Thymus (tissue), 11 donors: ENCODE measurements around the gene MLX. TPM values are rescaled to one million over a fixed set of nuclear protein-coding genes. Genes with fewer than 3 reads are reported as not detected.

Experiments
- DNase-seq, 9 donors: peaks; one replicate each; pipeline ENCODE4 v3.0.0-alpha.2; 2013; ENCODE audit warnings: low spot score in 9 of 9, low read depth in 6 of 9, missing footprints in 1 of 9
- H3K27ac ChIP-seq, 2 donors: one replicate each; pipeline ENCODE4 v1.5.1; 2013; ENCODE audit warnings: control low read depth in 1 of 2, low read depth in 1 of 2, low read length in 1 of 2, mild to moderate bottlenecking in 1 of 2, moderate library complexity in 1 of 2
- H3K27me3 ChIP-seq, 2 donors: one replicate each; pipeline ENCODE4 v1.5.1; 2013; ENCODE audit warnings: low read length in 1 of 2; ENCODE audit not compliant: control insufficient read depth in 2 of 2, insufficient read depth in 1 of 2
- H3K36me3 ChIP-seq, 2 donors: one replicate each; pipeline ENCODE4 v1.5.1; 2013; ENCODE audit warnings: low read length in 1 of 2, mild to moderate bottlenecking in 1 of 2, moderate library complexity in 1 of 2; ENCODE audit not compliant: control insufficient read depth in 2 of 2, insufficient read depth in 2 of 2
- H3K4me1 ChIP-seq, 2 donors: one replicate each; pipeline ENCODE4 v1.5.1; 2013; ENCODE audit warnings: low read length in 2 of 2; ENCODE audit not compliant: control insufficient read depth in 2 of 2, insufficient read depth in 2 of 2
- H3K4me3 ChIP-seq, 2 donors: one replicate each; pipeline ENCODE4 v1.5.1; 2013; ENCODE audit warnings: low read length in 2 of 2, control low read depth in 1 of 2, mild to moderate bottlenecking in 1 of 2
- H3K9me3 ChIP-seq, 2 donors: one replicate each; pipeline ENCODE4 v1.5.1; 2013; ENCODE audit warnings: low read length in 1 of 2, mild to moderate bottlenecking in 1 of 2; ENCODE audit not compliant: control insufficient read depth in 2 of 2, insufficient read depth in 1 of 2
- WGBS: extraction: QIAGEN DNeasy Blood & Tissue Kit; methylation state at CpG from one replicate; pipeline ENCODE4 v1.1.7; 2013; 5-methylcytosine and 5-hydroxymethylcytosine counted together
- polyA plus RNA-seq: library from polyadenylated mRNA; stranded (reverse); fragments of 200-250 nt; gene quantifications from one replicate; pipeline ENCODE4 v1.2.3, GENCODE V29; 2013
- total RNA-seq: library from RNA; stranded (reverse); fragments of 120-200 nt; gene quantifications from one replicate; pipeline ENCODE4 v1.2.4, GENCODE V29; 2013
- donor health status: healthy.

MLX gene
- total and polyA plus RNA-seq, 2 donors = 29.3 to 45.2 TPM

DNA sequence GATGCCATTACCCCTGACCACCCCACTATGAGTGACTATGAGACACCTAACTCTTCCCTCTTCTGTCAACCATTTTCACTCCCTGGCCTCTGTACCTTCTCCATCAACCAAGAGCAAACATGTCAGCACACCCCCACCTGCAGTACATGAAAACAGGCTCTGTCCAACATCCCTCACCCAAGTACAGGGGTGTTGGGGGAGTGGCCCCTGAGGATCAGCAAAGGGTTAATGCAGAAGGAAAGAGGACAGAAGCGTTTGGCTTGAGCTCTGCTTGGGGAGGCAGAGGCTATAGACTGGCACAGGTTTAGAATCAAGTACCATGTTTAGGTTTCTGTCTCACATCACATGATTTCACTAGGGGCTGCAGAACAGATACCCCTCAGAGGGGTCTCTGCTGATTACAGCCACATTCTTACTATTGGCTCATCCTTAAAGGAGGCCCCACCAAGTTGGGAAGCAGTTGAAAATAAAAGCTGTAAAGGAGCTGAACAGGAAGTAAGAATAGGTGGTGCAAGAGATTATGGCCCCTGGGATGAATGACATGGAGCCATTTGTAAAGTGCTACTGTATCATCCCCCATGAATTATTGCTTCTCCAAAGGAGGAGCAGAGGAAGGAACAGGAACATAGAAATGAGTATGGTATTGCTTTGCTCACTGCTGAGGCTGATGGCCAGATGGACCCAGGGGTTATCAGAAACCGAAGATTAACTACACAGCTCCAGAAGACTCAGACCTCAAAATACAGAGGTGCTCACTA lies 13.1 kb downstream of the MLX start:
- peaks cover 10 to 33% of the 10 kb centered on the region in 2 donors for H3K4me1 ChIP-seq
- H3K27ac ChIP-seq = no peak overlapping the region
- H3K36me3 ChIP-seq = peaks cover 54 to 68% of the 10 kb centered on the region in 2 donors
- peaks cover 0 to 7% of the 10 kb centered on the region in 2 donors for H3K9me3 ChIP-seq
- no peak for DNase-seq
- no peaks in the 10 kb centered on the region for H3K27me3 ChIP-seq
- WGBS = 90% methylated on average over 2 of the region's 2 CpGs
- no peak overlapping the region for H3K4me3 ChIP-seq

DNA sequence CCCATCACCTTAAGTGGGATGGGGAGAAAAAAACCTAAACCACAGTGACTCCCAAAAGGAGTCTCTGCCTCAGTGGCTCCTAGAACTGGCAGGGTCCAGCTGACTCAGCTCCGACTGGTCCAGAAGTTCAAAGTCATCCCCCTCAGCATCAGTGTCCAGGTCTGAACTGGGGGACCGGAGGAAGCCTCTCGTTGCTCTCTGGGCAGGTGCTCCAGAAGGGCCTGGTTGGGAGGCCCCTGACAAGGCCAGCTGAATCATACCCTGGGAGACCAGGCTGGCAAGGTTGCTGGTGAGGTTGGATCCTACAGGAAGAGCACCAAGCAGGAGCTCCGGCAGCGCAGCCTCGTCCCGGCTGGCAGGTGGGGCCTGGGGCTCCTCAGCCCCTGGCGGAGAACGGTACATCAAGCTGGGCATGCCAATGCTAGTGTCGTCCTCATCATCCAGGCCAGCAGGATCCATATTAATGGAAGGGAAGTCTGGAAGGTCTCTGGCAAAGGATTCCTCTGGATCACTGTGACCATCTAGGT lies 14.9 kb downstream of the MLX start:
- H3K36me3 ChIP-seq = peaks cover 71 to 76% of the 10 kb centered on the region in 2 donors
- H3K9me3 ChIP-seq = peaks cover 0 to 7% of the 10 kb centered on the region in 2 donors
- H3K27ac ChIP-seq = no peak overlapping the region
- 98% methylated on average over 10 of the region's 10 CpGs for WGBS
- H3K27me3 ChIP-seq = no peaks in the 10 kb centered on the region
- H3K4me1 ChIP-seq = peaks cover 4 to 29% of the 10 kb centered on the region in 2 donors
- no peak overlapping the region for H3K4me3 ChIP-seq
- DNase-seq = no peak

- Histone ChIP-seq H3K27me3 (no peaks in the 10 kb centered on the region), H3K4me1 (peaks cover 0 to 8% of the 10 kb centered on the region in 2 donors), H3K36me3 (peaks cover 94 to 95% of the 10 kb centered on the region in 2 donors), H3K4me3 (no peak overlapping the region), H3K9me3 (no peaks in the 10 kb centered on the region), H3K27ac (no peak overlapping the region)
- WGBS = 90% methylated on average over 9 of the region's 9 CpGs
- DNase-seq = no peak
These were observed 18.0 kb downstream of the MLX start for GRCh38 chr17:42584880-42585279.

GRCh38 chr17:42585353-42585752 lies 18.5 kb downstream of the MLX start:
- no peak for DNase-seq
- H3K27ac ChIP-seq = no peak overlapping the region
- H3K4me3 ChIP-seq = no peak overlapping the region
- H3K4me1 ChIP-seq = peaks cover 0 to 8% of the 10 kb centered on the region in 2 donors
- WGBS = 85% methylated on average over 1 of the region's 1 CpG
- peaks cover 95% of the 10 kb centered on the region in 2 donors for H3K36me3 ChIP-seq
- H3K27me3 ChIP-seq = no peaks in the 10 kb centered on the region
- H3K9me3 ChIP-seq = no peaks in the 10 kb centered on the region

DNA sequence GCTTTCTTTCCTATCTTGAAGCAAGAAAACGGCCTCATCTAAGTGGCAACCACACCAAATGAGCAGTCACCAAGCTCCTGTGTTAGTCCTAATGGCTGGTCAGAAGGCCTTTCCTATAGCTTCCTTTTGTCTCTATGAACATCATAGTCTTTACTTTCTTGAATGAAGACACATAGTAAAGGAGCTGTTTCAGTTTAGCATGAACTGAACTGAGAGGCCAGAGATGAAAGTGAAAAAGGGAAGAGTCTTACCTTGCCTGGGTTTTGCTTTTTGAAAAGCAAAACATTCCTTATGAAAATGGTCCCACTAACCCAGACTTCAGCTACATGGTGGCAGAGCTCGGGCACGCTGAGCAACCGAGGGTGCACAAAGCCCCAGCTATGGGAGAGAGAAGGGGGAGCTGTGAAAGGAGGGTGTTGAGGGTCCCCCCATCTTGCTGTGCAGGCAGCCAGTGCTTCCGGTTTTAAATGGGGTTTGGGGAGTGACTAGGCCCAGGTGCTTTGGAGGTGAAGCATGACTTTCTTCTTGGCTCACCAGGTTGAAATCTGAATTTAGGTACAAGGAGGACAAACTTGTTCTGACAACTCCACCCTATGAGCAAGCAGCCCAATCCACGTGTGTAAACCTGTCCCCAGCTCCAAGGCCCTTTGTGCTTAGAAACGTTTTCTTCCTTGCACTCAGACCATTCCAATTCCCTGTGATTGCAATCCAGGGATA lies 19.8 kb downstream of the MLX start:
- Histone ChIP-seq H3K9me3 (no peaks in the 10 kb centered on the region), H3K4me1 (peaks cover 0 to 8% of the 10 kb centered on the region in 2 donors), H3K36me3 (peaks cover 92 to 94% of the 10 kb centered on the region in 2 donors), H3K27ac (peak overlapping the region; percentile 12 to 31), H3K4me3 (no peak overlapping the region), H3K27me3 (no peaks in the 10 kb centered on the region)
- WGBS = 95% methylated on average over 7 of the region's 7 CpGs
- DNase-seq = peak in 1 of 9 donors; percentile 11

- Histone ChIP-seq H3K27ac (no peak overlapping the region), H3K36me3 (peaks cover 61 to 68% of the 10 kb centered on the region in 2 donors), H3K4me1 (no peaks in the 10 kb centered on the region), H3K4me3 (no peak overlapping the region), H3K9me3 (no peaks in the 10 kb centered on the region), H3K27me3 (no peaks in the 10 kb centered on the region)
- no peak for DNase-seq
- 96% methylated on average over 2 of the region's 2 CpGs for WGBS
These were observed 24.0 kb downstream of the MLX start for GRCh38 chr17:42590886-42591285.

DNA sequence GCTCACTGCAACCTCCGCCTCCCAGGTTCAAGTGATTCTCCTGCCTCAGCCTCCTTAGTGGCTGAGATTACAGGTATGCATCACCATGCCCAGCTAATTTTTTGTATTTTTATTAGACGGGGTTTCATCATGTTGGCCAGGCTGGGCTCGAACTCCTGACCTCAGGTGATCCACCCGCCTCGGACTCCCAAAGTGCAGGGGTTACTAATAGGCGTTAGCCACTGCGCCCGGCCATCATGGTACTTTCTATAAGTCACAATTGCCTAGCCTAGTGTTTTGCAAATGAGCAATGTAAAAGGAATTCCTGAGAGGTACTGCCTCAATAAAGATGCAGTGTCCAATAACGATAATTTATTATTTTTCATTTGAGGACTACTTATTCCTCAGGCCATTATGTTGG lies 24.5 kb downstream of the MLX start:
- Histone ChIP-seq H3K36me3 (peaks cover 56 to 63% of the 10 kb centered on the region in 2 donors), H3K4me1 (no peaks in the 10 kb centered on the region), H3K27me3 (no peaks in the 10 kb centered on the region), H3K27ac (no peak overlapping the region), H3K4me3 (no peak overlapping the region), H3K9me3 (no peaks in the 10 kb centered on the region)
- DNase-seq = no peak
- WGBS = 99% methylated on average over 9 of the region's 9 CpGs

GRCh38 chr17:42596386-42596785 lies 29.5 kb downstream of the MLX start:
- WGBS = 97% methylated on average over 3 of the region's 3 CpGs
- H3K36me3 ChIP-seq = peaks cover 19 to 32% of the 10 kb centered on the region in 2 donors
- H3K9me3 ChIP-seq = no peaks in the 10 kb centered on the region
- DNase-seq = no peak
- H3K4me3 ChIP-seq = no peak overlapping the region
- no peaks in the 10 kb centered on the region for H3K4me1 ChIP-seq
- no peak overlapping the region for H3K27ac ChIP-seq
- H3K27me3 ChIP-seq = no peaks in the 10 kb centered on the region

GRCh38 chr17:42598905-42599304 lies 32.0 kb downstream of the MLX start:
- H3K27ac ChIP-seq = no peak overlapping the region
- 92% methylated on average over 2 of the region's 2 CpGs for WGBS
- DNase-seq = no peak

More at GRCh38 chr17:42598905-42599304, 32.0 kb downstream of the MLX start:
- H3K4me3 ChIP-seq = no peak overlapping the region
- peaks cover 14 to 28% of the 10 kb centered on the region in 2 donors for H3K36me3 ChIP-seq
- no peaks in the 10 kb centered on the region for H3K27me3 ChIP-seq
- H3K4me1 ChIP-seq = no peaks in the 10 kb centered on the region
- no peaks in the 10 kb centered on the region for H3K9me3 ChIP-seq
